Hepatocyte (in vitro differentiated cells): Measurements from ENCODE around the gene SLC26A11.

Experiments
- EZH2phosphoT487 ChIP-seq: fragments of 200-600 bp; sonication (generic); IDR thresholded peaks from one replicate; pipeline ENCODE4 v1.6.1; 2018; ENCODE audit warnings: antibody characterized with exemption, mild to moderate bottlenecking, low read depth, moderate library complexity; ENCODE audit not compliant: unreplicated experiment, severe bottlenecking
- TF ChIP-seq, protein P1 (sequence below): fragments of 200-600 bp; sonication (generic); IDR thresholded peaks from 2 replicates; pipeline ENCODE4 v1.5.1; 2016; ENCODE audit warnings: antibody characterized with exemption, mild to moderate bottlenecking; ENCODE audit not compliant: poor library complexity

- TF ChIP-seq, protein P1, sequence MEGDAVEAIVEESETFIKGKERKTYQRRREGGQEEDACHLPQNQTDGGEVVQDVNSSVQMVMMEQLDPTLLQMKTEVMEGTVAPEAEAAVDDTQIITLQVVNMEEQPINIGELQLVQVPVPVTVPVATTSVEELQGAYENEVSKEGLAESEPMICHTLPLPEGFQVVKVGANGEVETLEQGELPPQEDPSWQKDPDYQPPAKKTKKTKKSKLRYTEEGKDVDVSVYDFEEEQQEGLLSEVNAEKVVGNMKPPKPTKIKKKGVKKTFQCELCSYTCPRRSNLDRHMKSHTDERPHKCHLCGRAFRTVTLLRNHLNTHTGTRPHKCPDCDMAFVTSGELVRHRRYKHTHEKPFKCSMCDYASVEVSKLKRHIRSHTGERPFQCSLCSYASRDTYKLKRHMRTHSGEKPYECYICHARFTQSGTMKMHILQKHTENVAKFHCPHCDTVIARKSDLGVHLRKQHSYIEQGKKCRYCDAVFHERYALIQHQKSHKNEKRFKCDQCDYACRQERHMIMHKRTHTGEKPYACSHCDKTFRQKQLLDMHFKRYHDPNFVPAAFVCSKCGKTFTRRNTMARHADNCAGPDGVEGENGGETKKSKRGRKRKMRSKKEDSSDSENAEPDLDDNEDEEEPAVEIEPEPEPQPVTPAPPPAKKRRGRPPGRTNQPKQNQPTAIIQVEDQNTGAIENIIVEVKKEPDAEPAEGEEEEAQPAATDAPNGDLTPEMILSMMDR: peak; percentile 2
- no peak for TF ChIP-seq EZH2phosphoT487
Measured at GRCh38 chr17:80263253-80264204, 43.3 kb downstream of the SLC26A11 start.
